Body of pancreas (tissue), 4 donors: ENCODE measurements around the gene UHRF1.

Experiments
- CTCF ChIP-seq, 7 experiments: fragments of 450-650 bp in 4 of 7; fragments of 200-600 bp in 3 of 7; sonication (generic) in 3 of 7; IDR thresholded peaks; one replicate each; pipeline ENCODE4 v1.5.1; 2016 to 2019; ENCODE audit warnings: antibody characterized with exemption in 7 of 7
- POLR2A ChIP-seq, 3 donors: fragments of 450-650 bp; IDR thresholded peaks; one replicate each; pipeline ENCODE4 v1.6.1; 2016; ENCODE audit warnings: antibody characterized with exemption in 3 of 3, mild to moderate bottlenecking in 2 of 3

- TF ChIP-seq CTCF (IDR thresholded peaks at IDR 0.05): no peak
- no peak for TF ChIP-seq POLR2A (IDR thresholded peaks at IDR 0.05)
Measured at GRCh38 chr19:4878491-4878968, 30.8 kb upstream of the UHRF1 start.
